NAMALWA (cell line): ENCODE results near the gene RHBDD1.
A peak's percentile ranks its signal among the peaks of the same experiment; 100 is the strongest.

Source experiments
- DNase-seq: peaks from one replicate; pipeline ENCODE4 v3.0.0-alpha.2; 2015; ENCODE audit warnings: low spot score

Gene RHBDD1

DNA sequence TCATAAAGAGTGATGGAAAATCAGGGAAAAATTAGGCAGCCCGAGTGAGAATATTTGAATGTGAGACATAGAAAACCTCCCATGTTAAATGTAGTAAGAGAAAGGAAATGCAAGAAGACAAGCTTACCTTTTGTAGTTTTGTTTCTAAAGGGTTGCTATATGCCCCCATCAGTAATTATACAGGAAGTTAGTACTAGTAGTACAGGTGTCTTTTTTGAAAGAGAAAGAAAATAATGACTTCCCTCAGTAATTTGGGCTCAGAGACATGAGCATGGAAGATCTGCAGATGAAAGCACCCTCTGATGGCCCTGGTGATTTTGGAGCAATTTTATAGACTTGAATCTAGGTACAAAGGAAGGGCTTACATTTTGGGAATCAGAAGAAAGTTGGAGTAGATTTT lies 80.8 kb downstream of the RHBDD1 start:
- DNase-seq = no peak

DNA sequence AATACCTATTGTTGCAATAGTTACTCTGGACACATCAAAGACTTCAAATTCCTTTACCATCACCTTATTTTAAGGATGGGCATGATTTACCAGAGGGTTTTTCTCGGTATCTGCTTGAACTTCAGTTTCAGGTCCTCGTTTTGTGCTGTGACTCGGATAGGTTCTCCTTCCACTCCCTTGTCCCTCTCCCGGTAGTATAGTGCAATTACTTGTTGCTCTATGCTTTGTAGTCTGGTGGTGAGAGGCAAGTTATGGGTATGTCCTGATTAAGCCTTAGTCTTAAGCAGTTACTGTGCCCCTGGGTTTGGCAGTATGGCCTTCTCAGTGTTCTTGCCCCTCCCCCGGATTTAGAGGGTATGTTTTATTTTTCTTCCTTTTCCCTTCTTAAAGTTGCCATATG lies 96.6 kb downstream of the RHBDD1 start:
- DNase-seq = no peak

DNA sequence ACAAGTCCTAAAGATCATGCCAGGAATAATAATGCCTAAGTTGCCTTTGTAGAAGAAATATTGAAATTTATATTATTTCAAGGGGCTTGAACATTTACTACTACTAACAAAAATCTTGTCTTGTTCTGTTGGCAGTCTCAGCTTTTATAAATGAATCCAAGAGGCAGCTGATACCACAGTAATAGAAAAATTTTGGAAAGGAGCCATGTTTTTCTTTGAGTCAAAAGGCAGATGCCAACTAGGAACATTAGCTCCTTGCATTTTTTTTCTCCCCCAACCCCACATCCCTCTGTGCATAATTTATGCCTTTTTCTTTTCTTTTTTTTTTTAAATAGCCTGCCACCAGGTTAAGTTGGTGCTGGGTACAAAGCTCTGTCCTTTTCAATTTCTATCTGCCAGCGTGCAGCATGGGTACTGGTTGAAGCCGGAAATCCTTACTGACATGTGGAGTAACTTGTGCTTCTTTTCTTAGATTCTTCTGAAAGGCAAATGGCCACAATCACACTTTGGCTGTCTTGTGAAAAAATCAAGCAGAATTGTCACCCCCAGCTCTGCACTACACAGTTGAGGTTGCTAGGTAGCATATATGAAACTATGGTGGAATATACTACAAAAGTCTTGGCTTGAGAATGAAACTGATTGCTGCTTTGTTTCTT lies 98.8 kb downstream of the RHBDD1 start:
- DNase-seq = no peak

DNA sequence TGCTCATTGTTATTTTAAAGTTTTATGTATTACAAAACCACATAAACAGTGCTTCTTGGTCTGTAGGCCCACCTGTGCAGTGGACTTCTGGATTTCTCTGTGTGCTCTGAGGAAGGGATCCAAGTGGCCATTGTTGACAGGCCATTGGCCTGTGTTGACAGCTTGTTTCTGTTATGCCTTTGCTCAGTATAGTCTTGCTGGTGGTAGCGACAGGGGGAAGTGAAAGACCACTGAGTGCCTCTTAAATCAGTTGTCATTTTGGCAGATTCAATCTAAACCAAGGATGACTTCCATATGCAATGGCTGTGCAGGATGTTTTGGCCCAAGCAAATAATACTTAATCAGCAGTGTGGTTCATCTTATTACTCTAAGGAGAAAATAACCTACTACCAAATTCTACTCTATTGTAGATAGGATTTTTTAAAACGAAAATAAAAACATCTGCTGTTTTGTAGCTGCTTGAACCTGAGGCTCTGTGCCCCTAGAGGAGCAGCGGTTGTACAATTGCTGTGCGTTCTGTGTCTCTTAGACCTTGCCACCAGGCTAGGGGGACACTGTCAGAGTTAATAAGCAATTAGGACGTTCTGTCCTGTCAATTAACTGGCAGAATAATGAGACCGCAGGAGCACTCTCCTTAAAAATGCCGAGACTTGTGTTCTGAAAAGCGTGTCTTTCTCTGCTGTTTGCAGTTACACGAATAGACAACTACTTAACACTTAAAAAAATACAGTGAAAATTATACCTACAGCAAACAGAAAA lies 108.2 kb downstream of the RHBDD1 start:
- no peak for DNase-seq

DNA sequence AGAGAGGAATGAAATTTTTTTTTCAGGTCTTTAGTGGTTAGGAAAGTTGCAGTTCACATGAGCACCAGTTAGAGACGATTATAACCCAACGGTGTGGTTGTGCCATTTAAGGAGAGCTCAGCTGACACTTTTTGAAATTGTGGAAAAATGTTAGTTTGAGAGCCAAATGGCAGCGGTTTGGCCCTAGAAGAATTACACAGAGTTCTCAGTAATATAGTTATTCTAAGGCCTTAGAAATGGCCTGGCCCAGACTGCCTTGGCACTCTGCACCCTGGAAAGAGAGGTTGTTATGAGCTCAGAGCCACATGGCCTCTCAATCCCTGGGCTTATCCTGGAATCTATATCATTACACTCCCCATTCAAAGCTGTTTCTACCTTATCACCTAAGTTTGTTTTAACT lies 117.4 kb downstream of the RHBDD1 start:
- no peak for DNase-seq

DNA sequence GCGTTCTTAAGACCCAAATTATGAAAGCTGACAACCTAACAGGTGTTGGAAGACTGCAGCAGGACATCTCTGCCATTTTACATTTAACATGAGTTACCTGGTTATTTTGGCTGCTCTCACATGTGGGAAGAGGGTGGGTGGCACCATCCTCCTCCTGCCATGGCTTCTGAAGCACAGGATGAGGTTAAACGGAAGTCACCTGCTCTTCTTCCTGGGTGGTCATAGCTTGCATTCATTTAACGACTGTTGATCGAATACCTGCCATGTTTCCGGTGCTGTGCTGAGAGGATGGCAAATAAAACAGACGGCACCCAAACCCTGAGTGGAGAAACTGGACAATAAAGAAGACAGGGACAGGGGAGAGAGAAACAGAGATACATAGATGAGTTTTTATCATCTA lies 118.0 kb downstream of the RHBDD1 start:
- DNase-seq = no peak

DNA sequence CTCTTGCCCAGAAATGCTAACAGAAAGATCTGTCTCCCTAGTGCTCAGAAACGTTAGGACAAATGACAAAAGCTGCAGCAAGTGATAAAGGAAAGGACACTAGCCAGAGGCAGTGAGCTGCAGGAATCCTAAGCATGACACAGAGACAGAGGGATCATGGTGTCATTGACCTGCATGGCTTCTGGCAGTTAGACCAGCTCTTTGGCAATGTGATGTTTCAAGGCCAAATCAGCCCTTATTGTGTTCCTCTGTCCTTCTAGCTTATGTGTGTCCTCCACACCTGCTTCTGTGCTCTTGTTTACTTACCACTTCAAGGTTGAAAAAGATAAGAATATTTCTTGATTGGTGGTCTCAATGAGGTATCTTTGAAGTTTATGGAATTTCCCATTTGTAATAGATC lies 120.8 kb downstream of the RHBDD1 start:
- no peak for DNase-seq

DNA sequence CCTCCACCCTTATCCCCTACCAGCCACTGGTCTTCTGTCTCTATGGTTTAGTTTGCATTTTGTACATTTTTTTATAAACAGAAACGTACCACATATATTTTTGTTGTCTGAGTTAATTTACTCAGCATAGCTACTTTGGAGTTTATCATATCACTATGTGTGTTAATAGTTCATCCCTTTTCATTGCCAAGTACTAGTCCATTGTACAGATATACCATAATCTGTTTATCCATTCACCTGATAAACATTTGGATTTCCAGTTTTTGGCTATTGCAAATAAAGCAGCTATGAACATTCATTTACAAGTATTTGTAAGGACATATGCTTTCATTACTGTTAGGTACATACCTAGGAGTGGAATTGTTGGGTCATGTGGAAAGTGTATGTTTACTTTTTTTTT lies 123.6 kb downstream of the RHBDD1 start:
- DNase-seq = no peak

DNA sequence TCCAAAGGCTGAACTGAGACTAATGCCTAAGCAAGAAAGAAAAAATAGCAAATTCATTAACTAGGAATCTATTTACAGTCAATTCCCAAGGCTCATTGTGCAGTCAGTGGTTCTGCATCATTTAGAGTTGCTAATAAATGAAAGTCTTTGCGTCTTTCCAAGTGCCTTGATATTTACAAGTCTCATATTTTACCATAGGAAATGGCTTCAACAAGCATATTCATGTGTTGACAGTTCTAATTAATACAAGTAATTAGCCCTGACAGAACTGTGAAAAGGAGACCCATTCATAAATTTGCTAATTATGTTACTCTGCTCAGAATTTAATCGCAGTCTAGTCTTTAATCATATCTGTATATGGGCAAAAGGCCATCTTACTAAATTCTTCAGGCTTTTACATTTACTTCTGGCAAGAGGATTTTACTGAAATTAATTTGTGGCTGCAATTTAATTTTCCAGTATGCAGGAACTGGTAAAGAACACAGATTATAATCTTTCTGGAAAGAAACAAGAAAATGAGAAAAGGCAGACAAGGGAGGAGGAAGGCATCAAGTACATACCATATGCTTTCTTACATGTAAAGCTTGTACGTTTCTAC lies 126.4 kb downstream of the RHBDD1 start:
- no peak for DNase-seq

DNA sequence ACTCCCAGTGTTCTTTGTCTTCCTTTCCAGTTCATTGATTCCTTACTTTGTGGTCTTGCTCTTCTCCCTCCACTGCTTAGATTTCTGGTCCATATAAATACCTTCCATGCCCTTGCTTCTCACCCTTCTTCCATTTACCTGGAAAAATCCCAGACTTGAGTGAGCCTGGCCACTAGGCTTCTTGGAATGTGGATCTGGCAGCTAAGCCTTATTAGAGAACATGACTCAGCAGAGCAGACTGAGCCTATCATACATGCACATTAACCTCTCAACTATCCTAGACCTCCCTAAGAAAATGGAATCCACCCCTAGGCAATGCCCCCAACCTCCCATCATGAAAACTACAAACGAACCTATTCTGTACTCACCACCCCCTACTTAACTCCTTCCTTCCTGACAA lies 127.7 kb downstream of the RHBDD1 start:
- no peak for DNase-seq

DNA sequence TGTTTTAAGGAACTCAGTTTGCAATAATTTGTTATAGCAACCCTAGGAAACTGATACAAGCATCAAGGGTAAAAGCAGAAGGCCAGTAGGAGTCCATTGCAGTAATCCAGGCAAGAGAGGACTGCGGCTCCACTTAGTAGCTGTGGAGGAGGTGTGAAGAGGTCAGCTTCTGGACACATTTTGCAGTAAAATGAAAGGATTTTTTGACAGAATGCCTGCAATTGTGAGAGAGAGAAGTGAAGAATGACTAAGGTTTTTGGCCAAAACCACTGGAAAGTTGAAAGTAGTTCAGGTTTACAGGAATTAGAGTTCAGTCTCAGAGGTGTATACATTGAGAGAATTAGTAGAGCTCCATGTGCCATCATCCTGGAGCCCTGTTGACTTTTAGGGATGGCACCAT lies 129.5 kb downstream of the RHBDD1 start:
- DNase-seq = no peak

DNA sequence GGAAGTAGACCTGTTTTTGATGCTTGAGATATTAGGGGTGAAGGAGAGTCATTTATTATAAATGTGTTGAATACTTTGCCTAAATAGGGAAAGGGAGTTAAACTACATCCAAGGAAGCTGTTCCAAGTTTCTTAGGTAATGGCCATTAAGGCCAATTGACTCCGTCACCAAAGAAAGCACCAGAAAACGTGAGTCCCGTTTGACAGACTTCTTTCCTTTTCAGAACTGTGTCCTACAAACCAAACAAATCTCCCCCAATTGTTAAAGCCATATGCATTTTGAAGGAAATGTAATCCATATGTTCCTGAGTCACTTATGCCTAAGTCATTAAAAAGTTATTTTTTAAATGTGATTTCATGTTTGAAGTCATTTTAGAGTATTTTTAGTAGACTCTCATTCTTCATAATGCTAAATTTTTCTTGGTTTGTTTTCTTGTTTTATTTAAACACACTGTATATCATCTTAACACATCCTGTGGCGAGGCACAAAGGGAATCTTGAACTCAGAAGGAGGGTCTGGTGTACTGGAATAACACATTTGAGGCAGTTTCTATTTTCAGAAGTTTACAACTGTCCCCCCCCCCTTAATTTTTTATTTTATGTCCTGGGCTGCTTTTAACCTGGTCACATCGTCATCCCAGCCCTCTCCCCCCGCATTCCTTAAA lies 133.7 kb downstream of the RHBDD1 start:
- no peak for DNase-seq

DNA sequence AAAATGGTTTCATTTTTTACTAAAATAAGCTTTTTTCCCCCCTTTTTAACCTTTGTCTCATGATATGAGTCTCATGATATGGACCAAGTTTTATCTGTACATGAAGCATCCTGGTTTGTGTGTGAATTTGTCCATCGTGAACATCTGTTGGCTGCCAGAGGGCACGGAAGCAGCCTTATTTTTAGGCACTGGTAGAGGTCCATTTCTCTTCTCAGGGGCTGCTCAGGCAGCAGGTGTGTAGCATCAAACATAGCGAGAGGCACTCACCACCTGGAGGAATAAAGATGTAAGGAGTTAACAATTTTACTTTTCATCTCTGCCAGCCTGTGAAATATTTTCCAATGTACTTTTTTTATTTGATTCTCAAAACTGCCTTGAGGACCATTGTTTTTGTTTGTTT lies 134.5 kb downstream of the RHBDD1 start:
- DNase-seq = peak; percentile 63

DNA sequence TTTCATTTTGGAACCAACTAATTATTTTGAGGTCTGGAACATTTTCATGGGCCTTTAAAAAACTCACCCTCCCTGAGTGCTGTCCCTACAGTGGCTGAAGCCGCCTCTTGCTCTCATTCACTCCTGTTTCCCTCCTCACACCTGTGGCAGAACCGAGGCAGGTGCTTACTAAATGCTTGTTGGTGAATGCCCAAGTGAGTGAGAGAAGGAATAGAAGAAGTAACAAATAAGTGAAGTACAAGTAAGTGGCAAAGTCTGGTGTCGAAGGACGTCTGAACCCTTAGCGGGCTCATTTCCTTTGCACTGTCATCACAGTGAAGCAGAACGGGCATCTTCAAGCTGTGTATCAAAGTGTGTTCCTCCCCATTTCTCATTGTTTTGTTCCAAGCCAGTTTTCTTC lies 135.2 kb downstream of the RHBDD1 start:
- peak; percentile 55 for DNase-seq

DNA sequence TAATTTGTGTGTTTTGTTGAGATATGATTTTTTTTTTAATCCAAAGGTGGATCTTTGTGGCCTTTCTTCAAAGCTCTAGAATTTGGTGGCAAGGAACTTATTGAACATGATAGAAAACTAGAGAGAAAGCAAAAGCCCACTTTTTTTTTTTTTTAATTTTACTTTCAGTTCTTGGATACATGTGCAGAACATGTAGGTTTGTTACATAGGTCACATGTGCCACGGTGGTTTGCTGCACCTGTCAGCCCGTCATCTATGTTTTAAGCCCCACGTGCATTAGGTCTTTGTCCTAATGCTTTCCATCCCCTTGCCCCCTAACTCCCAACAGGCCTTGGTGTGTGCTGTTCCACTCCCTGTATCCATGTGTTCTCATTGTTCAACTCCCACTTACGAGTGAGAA lies 135.9 kb downstream of the RHBDD1 start:
- DNase-seq = peak; percentile 33

DNA sequence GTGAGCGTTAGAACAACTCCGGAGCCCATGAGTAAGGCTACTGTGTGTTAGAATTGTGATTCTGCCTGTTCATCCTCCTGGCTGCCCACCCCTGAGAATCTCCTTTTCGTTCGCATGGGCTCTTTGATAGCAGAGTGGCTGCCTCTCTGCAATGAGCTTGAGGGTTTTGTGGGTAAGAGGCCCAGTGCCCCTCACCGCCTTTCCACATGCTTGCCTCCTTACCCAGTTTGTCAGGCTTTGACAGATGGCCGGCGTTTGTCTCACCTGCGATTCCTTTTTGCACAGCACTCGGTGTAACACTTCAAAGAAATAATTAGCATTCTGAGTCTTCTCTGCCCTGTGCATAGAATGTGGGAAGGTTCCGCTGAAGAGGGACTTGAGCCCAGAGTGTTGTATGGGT lies 138.0 kb downstream of the RHBDD1 start:
- no peak for DNase-seq

DNA sequence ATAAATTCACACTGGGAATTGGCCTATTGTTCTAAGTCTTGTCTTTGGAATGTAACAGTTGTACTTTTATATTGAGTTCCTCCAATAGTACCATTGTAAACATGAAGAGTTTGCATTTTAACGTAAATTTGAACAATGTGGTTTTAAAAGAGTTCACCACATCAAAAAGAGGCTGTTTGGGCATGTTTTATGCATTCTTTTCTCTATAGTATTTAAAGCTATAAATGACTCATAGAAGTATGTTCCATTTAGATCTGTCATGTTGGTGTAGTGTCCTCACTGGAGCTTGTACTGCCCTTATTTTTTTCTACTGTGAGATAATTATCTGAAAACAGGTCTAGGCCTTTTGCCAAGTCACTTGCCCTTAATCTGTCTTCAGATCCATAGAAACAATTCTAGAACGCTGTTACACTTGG lies 141.9 kb downstream of the RHBDD1 start:
- DNase-seq = no peak

DNA sequence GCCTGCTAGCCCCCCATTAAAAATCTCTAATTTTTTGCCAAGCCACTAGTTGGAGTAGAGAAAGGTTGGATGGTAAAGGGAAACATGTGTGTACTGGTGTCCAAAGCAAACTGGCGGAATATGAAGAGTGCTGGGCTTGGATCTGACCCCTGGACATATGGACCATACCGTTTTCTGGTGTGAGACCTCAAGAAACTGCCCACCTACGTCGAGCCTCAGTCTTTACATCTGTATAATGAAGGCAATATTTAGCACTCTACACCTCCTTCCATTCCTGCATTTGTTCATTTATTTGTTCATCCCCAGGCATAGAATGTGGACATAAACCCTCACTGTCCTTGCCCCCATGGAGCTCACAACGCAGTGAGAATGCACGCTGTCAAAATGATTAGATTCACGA lies 142.4 kb downstream of the RHBDD1 start:
- DNase-seq = no peak

DNA sequence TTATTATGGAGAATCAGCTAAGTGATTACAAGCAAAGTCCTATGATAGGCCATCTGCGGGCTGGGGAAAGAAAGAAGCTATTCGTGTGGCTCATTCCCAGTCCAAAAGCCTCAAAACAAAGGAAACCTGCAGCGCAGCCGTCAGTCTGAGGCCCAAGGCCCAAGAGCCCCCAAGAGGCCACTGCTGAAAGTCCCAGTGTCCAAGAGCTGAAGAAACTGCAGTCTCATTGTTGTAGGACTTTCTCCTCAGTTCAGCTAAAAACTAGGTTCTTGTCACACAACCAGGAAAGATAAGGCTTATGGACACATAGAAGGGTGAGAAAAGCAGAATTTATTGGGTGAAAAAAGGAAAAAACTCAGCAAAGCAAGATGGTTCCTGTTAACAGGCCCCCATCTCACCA lies 143.2 kb downstream of the RHBDD1 start:
- no peak for DNase-seq

DNA sequence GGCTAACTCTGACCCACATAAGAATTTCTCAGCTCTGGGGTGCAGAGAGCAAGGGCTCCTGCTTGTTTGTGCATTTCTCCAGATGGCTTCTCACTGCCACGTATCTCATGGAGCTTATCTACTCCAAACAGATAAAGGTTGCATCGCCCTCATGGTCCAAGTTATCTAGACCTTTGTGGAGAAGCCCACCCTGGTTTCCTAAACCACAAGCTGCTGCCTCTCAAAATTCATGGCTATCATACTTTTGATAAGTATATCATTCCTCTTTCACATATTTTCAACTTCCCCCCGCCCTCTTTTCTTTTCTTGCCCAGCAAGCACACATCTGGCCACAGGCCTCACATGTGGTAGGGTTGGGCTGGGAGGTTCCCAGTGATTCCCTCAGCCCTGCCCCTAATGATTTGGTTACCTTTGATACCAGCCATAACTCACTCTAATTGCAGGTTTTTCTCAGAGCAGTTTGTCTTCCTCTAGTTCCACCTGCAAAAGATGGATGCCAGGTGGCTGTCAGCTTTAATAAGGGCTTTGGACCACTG lies 146.0 kb downstream of the RHBDD1 start:
- peak; percentile 6 for DNase-seq

DNA sequence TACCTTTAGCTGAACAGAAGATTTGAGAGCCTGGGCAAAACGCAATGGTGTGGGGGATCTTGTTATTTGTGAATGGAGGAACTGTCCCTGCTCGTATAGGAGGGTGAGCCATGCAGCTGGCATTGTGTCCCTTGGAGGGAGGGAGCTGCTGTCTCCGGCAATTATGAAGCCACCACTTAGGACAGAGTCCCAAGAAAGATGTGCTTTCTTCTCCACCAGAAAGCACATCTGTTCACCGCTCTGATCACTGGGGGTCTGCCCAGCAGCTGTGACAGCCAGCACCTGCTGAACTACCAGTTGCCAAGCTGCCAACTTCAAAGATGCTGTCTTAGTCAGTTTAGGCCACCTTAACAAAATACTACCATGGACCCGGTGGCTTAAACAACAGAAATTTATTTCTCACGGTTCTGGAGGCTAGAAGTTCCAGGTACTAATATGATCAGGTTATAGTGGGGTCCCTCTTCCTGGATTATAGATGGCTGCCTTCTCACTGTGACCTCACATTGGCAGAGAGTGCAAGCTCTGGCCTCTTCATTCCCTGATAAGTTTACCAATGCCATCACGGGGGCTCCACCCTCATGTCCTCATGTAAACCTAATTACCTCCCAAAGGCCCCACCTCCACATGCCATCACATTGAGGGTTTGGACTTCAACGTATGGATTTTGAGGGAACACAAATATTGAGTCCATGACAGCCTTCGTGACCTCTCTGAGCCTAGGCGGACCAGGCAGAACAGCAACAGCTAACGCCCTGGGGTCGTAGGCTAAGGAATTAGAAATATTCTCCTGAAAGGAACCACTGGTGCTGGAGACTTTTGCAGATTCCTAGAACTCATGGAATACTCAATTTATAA lies 148.3 kb downstream of the RHBDD1 start:
- peak; percentile 56 for DNase-seq
